GM12891 (cell line): ENCODE data around the gene FAM180A.

Experiments
- DNase-seq: peaks from one replicate; pipeline ENCODE4 v3.0.0; 2011; ENCODE audit warnings: low spot score; ENCODE audit not compliant: insufficient read length
- FAIRE-seq: peaks from 2 replicates; lab custom pipeline; 2011; peaks lifted over from hg19 to GRCh38; lab: Jason Lieb, UNC
- PAX5 ChIP-seq: IDR thresholded peaks from 2 replicates; pipeline ENCODE4 v1.6.1; 2011; ENCODE audit warnings: low read length, moderate library complexity, mild to moderate bottlenecking; ENCODE audit not compliant: insufficient read depth, severe bottlenecking
- POLR2A ChIP-seq: IDR thresholded peaks from 2 replicates; pipeline ENCODE4 v1.6.1; 2011; ENCODE audit warnings: low read depth, low read length, control low read depth
- POLR2AphosphoS5 ChIP-seq: IDR thresholded peaks from 2 replicates; pipeline ENCODE4 v1.6.1; 2011; ENCODE audit warnings: low read depth, low read length, control low read depth
- POU2F2 ChIP-seq: IDR thresholded peaks from 2 replicates; pipeline ENCODE4 v1.6.1; 2011; ENCODE audit warnings: low read depth, mild to moderate bottlenecking, control low read depth, low read length, moderate library complexity
- SPI1 ChIP-seq: IDR thresholded peaks from 2 replicates; pipeline ENCODE4 v1.6.1; 2011; ENCODE audit warnings: low read depth, low read length, control low read depth
- TAF1 ChIP-seq: IDR thresholded peaks from 2 replicates; pipeline ENCODE4 v1.6.1; 2011; ENCODE audit warnings: low read depth, low read length, control low read depth

Gene FAM180A

GRCh38 chr7:135726911-135727673 lies 21.5 kb downstream of the FAM180A start:
- FAIRE-seq (no peak), DNase-seq (no peak)
- no peak for TF ChIP-seq TAF1
- TF ChIP-seq POU2F2 = no peak
- TF ChIP-seq SPI1 = no peak
- TF ChIP-seq PAX5 = no peak
- TF ChIP-seq POLR2AphosphoS5 = no peak
- TF ChIP-seq POLR2A = no peak

GRCh38 chr7:135726276-135726788 lies 22.3 kb downstream of the FAM180A start:
- FAIRE-seq (no peak), DNase-seq (no peak)
- TF ChIP-seq SPI1 (no peak), TAF1 (no peak), POU2F2 (no peak), PAX5 (no peak), POLR2AphosphoS5 (no peak)

GRCh38 chr7:135723411-135723810 lies 25.2 kb downstream of the FAM180A start:
- DNase-seq = no peak

GRCh38 chr7:135721198-135721820 lies 27.3 kb downstream of the FAM180A start:
- no peak for DNase-seq
- TF ChIP-seq PAX5 = no peak
- no peak for TF ChIP-seq SPI1
- no peak for TF ChIP-seq POLR2A
- FAIRE-seq = no peak

More at GRCh38 chr7:135723411-135723810, 25.2 kb downstream of the FAM180A start:
- TF ChIP-seq POLR2AphosphoS5 = no peak
- TF ChIP-seq SPI1 = no peak
- no peak for TF ChIP-seq PAX5
- TF ChIP-seq TAF1 = no peak
- no peak for TF ChIP-seq POLR2A
- no peak for TF ChIP-seq POU2F2
- FAIRE-seq = no peak

GRCh38 chr7:135719688-135720087 lies 28.9 kb downstream of the FAM180A start:
- FAIRE-seq = no peak
- no peak for TF ChIP-seq POLR2AphosphoS5
- TF ChIP-seq PAX5 = no peak
- no peak for TF ChIP-seq SPI1
- TF ChIP-seq POLR2A = no peak
- no peak for TF ChIP-seq TAF1
- no peak for TF ChIP-seq POU2F2
- DNase-seq = no peak

- no peak for TF ChIP-seq POU2F2
- no peak for TF ChIP-seq POLR2A
- TF ChIP-seq PAX5 = no peak
- no peak for TF ChIP-seq TAF1
- TF ChIP-seq SPI1 = no peak
- no peak for TF ChIP-seq POLR2AphosphoS5
- no peak for FAIRE-seq
- DNase-seq = no peak
Observed at GRCh38 chr7:135718794-135719437, 29.7 kb downstream of the FAM180A start.

- DNase-seq = no peak
- FAIRE-seq = no peak
- no peak for TF ChIP-seq POLR2A
- no peak for TF ChIP-seq SPI1
- no peak for TF ChIP-seq TAF1
- no peak for TF ChIP-seq POLR2AphosphoS5
- no peak for TF ChIP-seq PAX5
- TF ChIP-seq POU2F2 = no peak
Observed at GRCh38 chr7:135718219-135718618, 30.4 kb downstream of the FAM180A start.

- TF ChIP-seq POLR2A = no peak
- FAIRE-seq = no peak
Observed at GRCh38 chr7:135717693-135718092, 30.9 kb downstream of the FAM180A start.

GRCh38 chr7:135716677-135717238 lies 31.9 kb downstream of the FAM180A start:
- TF ChIP-seq PAX5 (no peak), SPI1 (no peak), TAF1 (no peak), POLR2A (no peak), POU2F2 (no peak), POLR2AphosphoS5 (no peak)
- DNase-seq (no peak), FAIRE-seq (no peak)

More at GRCh38 chr7:135717693-135718092, 30.9 kb downstream of the FAM180A start:
- DNase-seq = no peak

- FAIRE-seq (no peak), DNase-seq (no peak)
- TF ChIP-seq POU2F2 = no peak
- TF ChIP-seq POLR2A = no peak
- no peak for TF ChIP-seq TAF1
- TF ChIP-seq PAX5 = no peak
- no peak for TF ChIP-seq POLR2AphosphoS5
- no peak for TF ChIP-seq SPI1
Observed at GRCh38 chr7:135715673-135716072, 32.9 kb downstream of the FAM180A start.
